Panc1 (cell line): Measurements from ENCODE around the gene CARD10.

Experiments used
- POLR2AphosphoS5 ChIP-seq: IDR thresholded peaks from 2 replicates; pipeline ENCODE4 v1.6.1; 2012; ENCODE audit warnings: mild to moderate bottlenecking, low read depth, low read length, moderate library complexity
- SIN3A ChIP-seq: IDR thresholded peaks from 2 replicates; pipeline ENCODE4 v1.6.1; 2012; ENCODE audit warnings: low read depth, mild to moderate bottlenecking, low read length, moderate library complexity, borderline replicate concordance; ENCODE audit not compliant: insufficient read depth
- TF ChIP-seq, protein P1 (sequence below), 2 experiments: IDR thresholded peaks; 2 replicates each; pipeline ENCODE4 v1.6.1; 2011 to 2012; ENCODE audit warnings: low read depth in 2 of 2, control low read depth in 1 of 2, low read length in 1 of 2, mild to moderate bottlenecking in 1 of 2, moderate library complexity in 1 of 2; ENCODE audit not compliant: insufficient read depth in 1 of 2
- TF ChIP-seq, protein P2 (sequence below): fragments of 450-650 bp; IDR thresholded peaks from 2 replicates; pipeline ENCODE4 v1.5.1; 2017; ENCODE audit warnings: mild to moderate bottlenecking

DNA sequence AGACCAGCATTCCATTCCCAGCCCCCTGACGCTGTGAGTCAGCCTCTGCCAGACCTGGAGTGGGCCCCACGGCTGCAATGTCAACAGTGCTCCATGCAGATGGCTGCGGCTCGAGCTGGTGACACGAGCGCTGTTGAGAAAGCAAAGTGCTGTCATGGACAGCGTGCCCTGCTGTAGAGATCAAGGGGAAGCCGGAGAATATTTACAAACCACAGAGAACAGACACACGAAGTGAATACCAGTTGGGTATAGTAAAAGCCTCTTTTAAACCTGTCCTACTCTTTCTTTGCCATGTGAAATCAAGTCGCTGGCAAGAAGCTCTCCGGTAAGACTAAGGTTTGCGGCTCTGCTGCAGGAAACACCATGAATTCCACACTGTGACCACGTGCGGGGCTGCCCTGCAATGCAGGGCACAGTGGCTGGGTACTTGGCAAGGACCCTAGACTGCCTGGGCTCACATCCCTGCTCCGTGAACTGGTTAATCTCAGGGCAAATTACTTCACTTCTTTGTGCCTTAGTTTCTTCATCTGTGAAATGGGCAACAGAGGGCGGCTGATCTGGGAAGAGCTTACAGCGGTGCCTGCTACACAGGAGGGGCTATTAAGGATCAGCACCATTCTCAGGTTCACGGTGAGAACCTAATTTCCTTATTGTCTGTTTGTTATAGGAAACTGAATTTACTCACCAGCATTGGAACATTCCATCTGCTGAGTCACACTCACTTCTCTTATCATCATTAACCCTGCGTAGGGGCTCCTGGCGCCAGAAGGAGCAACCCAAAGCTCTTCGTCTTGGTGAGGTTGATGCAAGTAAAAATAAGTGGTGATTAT lies 64.1 kb downstream of the CARD10 start:
- TF ChIP-seq, protein P1, sequence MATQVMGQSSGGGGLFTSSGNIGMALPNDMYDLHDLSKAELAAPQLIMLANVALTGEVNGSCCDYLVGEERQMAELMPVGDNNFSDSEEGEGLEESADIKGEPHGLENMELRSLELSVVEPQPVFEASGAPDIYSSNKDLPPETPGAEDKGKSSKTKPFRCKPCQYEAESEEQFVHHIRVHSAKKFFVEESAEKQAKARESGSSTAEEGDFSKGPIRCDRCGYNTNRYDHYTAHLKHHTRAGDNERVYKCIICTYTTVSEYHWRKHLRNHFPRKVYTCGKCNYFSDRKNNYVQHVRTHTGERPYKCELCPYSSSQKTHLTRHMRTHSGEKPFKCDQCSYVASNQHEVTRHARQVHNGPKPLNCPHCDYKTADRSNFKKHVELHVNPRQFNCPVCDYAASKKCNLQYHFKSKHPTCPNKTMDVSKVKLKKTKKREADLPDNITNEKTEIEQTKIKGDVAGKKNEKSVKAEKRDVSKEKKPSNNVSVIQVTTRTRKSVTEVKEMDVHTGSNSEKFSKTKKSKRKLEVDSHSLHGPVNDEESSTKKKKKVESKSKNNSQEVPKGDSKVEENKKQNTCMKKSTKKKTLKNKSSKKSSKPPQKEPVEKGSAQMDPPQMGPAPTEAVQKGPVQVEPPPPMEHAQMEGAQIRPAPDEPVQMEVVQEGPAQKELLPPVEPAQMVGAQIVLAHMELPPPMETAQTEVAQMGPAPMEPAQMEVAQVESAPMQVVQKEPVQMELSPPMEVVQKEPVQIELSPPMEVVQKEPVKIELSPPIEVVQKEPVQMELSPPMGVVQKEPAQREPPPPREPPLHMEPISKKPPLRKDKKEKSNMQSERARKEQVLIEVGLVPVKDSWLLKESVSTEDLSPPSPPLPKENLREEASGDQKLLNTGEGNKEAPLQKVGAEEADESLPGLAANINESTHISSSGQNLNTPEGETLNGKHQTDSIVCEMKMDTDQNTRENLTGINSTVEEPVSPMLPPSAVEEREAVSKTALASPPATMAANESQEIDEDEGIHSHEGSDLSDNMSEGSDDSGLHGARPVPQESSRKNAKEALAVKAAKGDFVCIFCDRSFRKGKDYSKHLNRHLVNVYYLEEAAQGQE (IDR thresholded peaks at IDR 0.05; ENCODE audit: insufficient read depth in 1 of 2, low read depth in 2 of 2, low read length in 1 of 2): no peak
- TF ChIP-seq, protein P2, sequence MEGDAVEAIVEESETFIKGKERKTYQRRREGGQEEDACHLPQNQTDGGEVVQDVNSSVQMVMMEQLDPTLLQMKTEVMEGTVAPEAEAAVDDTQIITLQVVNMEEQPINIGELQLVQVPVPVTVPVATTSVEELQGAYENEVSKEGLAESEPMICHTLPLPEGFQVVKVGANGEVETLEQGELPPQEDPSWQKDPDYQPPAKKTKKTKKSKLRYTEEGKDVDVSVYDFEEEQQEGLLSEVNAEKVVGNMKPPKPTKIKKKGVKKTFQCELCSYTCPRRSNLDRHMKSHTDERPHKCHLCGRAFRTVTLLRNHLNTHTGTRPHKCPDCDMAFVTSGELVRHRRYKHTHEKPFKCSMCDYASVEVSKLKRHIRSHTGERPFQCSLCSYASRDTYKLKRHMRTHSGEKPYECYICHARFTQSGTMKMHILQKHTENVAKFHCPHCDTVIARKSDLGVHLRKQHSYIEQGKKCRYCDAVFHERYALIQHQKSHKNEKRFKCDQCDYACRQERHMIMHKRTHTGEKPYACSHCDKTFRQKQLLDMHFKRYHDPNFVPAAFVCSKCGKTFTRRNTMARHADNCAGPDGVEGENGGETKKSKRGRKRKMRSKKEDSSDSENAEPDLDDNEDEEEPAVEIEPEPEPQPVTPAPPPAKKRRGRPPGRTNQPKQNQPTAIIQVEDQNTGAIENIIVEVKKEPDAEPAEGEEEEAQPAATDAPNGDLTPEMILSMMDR: no peak
- no peak for TF ChIP-seq POLR2AphosphoS5
- no peak for TF ChIP-seq SIN3A
